ENCODE results near the gene NAALADL2.

Gene NAALADL2

GRCh38 chr3:175659670-175660350 is 800.7 kb downstream of the NAALADL2 start:
- Histone ChIP-seq H3K27ac (ENCODE audit: low read length) (no peak overlapping the region), H3K4me1 (ENCODE audit: control insufficient read depth, insufficient read depth, low read length) (no peaks in the 10 kb centered on the region), H3K27me3 (ENCODE audit: control insufficient read depth, insufficient read depth, low read length) (no peaks in the 10 kb centered on the region), H3K36me3 (ENCODE audit: control insufficient read depth, insufficient read depth, low read length) (no peaks in the 10 kb centered on the region), H3K9me3 (ENCODE audit: control insufficient read depth, insufficient read depth, low read length) (no peaks in the 10 kb centered on the region), H3K4me3 (ENCODE audit: low read length) (no peak overlapping the region)
- no peak for DNase-seq (ENCODE audit: low read depth, low spot score)
- WGBS (ENCODE audit: insufficient coverage, insufficient read length) = no CpG with 5 or more reads among the region's 2 CpGs

DNA sequence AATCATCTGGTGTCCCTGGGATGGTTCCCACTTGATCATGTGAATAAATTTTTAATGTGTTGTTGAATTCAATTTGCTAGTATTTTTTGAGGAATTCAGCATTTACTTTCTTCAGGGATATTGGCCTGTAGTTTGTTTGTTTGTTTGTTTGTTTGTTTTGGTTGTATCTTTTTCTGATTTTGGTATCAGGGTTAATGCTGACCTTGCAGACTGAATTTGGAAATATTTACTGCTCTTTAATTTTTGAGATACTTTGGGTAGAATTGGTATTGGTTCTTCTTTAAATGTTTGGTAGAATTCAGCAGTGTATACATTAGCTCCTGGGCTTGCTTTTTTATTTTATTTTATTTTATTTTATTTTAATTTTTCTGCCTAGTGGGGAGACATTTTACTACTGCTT is 803.7 kb downstream of the NAALADL2 start:
- Histone ChIP-seq H3K36me3 (ENCODE audit: control insufficient read depth, insufficient read depth, low read length) (no peaks in the 10 kb centered on the region), H3K27ac (ENCODE audit: low read length) (no peak overlapping the region), H3K4me1 (ENCODE audit: control insufficient read depth, insufficient read depth, low read length) (no peaks in the 10 kb centered on the region), H3K4me3 (ENCODE audit: low read length) (no peak overlapping the region), H3K9me3 (ENCODE audit: control insufficient read depth, insufficient read depth, low read length) (no peaks in the 10 kb centered on the region), H3K27me3 (ENCODE audit: control insufficient read depth, insufficient read depth, low read length) (no peaks in the 10 kb centered on the region)
- no peak for DNase-seq (ENCODE audit: low read depth, low spot score)

DNA sequence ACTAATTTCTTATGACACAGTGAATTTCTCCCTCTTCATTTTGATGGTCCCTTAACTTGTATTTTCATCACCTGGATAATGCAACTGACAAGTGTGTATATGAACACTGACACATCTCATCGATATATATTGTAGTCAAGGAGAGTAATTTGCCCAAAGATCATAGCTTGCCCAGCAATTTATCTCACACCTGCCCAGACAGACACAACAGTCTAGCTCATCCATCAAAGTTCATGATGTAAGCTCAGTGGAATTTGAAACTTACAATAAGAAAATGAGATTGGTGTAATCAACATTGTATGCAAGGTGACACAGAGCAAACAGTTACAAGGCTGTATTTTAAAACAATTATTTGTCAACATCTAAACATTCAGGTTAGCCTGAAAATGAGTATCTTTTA is 805.8 kb downstream of the NAALADL2 start:
- Histone ChIP-seq H3K9me3 (ENCODE audit: control insufficient read depth, insufficient read depth, low read length) (no peaks in the 10 kb centered on the region), H3K27me3 (ENCODE audit: control insufficient read depth, insufficient read depth, low read length) (no peaks in the 10 kb centered on the region), H3K4me3 (ENCODE audit: low read length) (no peak overlapping the region), H3K4me1 (ENCODE audit: control insufficient read depth, insufficient read depth, low read length) (no peaks in the 10 kb centered on the region), H3K27ac (ENCODE audit: low read length) (no peak overlapping the region), H3K36me3 (ENCODE audit: control insufficient read depth, insufficient read depth, low read length) (no peaks in the 10 kb centered on the region)
- WGBS (ENCODE audit: insufficient coverage, insufficient read length) = no CpG with 5 or more reads among the region's 1 CpG
- no peak for DNase-seq (ENCODE audit: low read depth, low spot score)

DNA sequence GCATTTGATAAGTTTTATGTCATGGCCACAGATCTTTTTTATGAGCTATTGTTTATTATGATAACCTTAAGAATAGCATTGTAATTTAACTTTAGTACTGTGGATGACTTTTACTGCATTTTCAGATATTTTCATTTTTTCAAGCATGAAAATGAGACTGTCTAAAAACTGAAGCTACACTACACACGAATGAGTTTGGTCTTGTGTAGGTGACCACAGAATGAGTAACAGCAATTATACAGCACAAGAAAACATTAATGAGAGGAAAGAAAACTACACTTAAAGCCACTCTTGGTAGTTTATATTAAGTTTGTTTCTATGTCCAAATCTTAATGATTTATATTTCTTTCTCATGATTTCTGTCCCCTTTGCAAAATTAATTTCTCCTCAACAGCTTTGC is 809.2 kb downstream of the NAALADL2 start:
- no peaks in the 10 kb centered on the region for H3K27me3 ChIP-seq (ENCODE audit: control insufficient read depth, insufficient read depth, low read length)
- H3K27ac ChIP-seq (ENCODE audit: low read length) = no peak overlapping the region
- no peak for DNase-seq (ENCODE audit: low read depth, low spot score)
- H3K4me3 ChIP-seq (ENCODE audit: low read length) = no peak overlapping the region
- no peaks in the 10 kb centered on the region for H3K9me3 ChIP-seq (ENCODE audit: control insufficient read depth, insufficient read depth, low read length)
- no CpG with 5 or more reads among the region's 1 CpG for WGBS (ENCODE audit: insufficient coverage, insufficient read length)
- no peaks in the 10 kb centered on the region for H3K36me3 ChIP-seq (ENCODE audit: control insufficient read depth, insufficient read depth, low read length)
- H3K4me1 ChIP-seq (ENCODE audit: control insufficient read depth, insufficient read depth, low read length) = no peaks in the 10 kb centered on the region

GRCh38 chr3:175670557-175670956 is 811.4 kb downstream of the NAALADL2 start:
- Histone ChIP-seq H3K36me3 (ENCODE audit: control insufficient read depth, insufficient read depth, low read length) (no peaks in the 10 kb centered on the region), H3K4me1 (ENCODE audit: control insufficient read depth, insufficient read depth, low read length) (no peaks in the 10 kb centered on the region), H3K4me3 (ENCODE audit: low read length) (no peak overlapping the region), H3K27me3 (ENCODE audit: control insufficient read depth, insufficient read depth, low read length) (no peaks in the 10 kb centered on the region), H3K9me3 (ENCODE audit: control insufficient read depth, insufficient read depth, low read length) (no peaks in the 10 kb centered on the region), H3K27ac (ENCODE audit: low read length) (no peak overlapping the region)
- WGBS (ENCODE audit: insufficient coverage, insufficient read length) = no CpG with 5 or more reads among the region's 3 CpGs
- DNase-seq (ENCODE audit: low read depth, low spot score) = no peak

DNA sequence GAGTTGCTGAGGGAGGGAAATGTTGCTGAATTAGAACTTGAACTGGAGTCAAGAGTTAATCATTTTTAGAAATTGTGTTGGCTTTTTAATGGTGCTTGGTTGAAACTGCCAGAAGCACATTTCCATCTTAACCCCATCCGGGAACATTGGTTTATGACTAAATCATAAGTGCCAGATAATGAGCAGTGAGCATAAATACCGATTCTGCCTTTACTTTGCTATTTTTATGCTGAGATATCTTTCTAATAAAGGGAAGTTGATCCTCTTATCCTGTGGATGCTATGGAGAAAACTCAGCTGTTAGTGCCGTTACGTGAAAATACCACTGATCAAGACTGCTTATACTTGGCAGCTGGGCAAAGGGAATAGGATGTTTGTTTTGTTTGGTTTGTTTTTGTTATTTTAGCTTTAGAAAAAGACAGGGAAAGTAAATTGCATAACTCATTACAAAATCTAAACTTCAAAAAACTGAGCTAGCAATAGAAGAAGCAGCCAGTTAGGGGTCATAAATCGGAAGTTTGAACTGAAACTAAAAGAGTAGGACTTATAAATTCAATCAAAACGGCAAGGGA is 813.1 kb downstream of the NAALADL2 start:
- Histone ChIP-seq H3K27ac (ENCODE audit: low read length) (no peak overlapping the region), H3K27me3 (ENCODE audit: control insufficient read depth, insufficient read depth, low read length) (no peaks in the 10 kb centered on the region), H3K9me3 (ENCODE audit: control insufficient read depth, insufficient read depth, low read length) (no peaks in the 10 kb centered on the region), H3K36me3 (ENCODE audit: control insufficient read depth, insufficient read depth, low read length) (no peaks in the 10 kb centered on the region), H3K4me1 (ENCODE audit: control insufficient read depth, insufficient read depth, low read length) (no peaks in the 10 kb centered on the region), H3K4me3 (ENCODE audit: low read length) (no peak overlapping the region)
- no peak for DNase-seq (ENCODE audit: low read depth, low spot score)
- no CpG with 5 or more reads among the region's 6 CpGs for WGBS (ENCODE audit: insufficient coverage, insufficient read length)

- Histone ChIP-seq H3K4me1 (ENCODE audit: control insufficient read depth, insufficient read depth, low read length) (no peaks in the 10 kb centered on the region), H3K27me3 (ENCODE audit: control insufficient read depth, insufficient read depth, low read length) (no peaks in the 10 kb centered on the region), H3K9me3 (ENCODE audit: control insufficient read depth, insufficient read depth, low read length) (no peaks in the 10 kb centered on the region), H3K27ac (ENCODE audit: low read length) (no peak overlapping the region), H3K4me3 (ENCODE audit: low read length) (no peak overlapping the region), H3K36me3 (ENCODE audit: control insufficient read depth, insufficient read depth, low read length) (no peaks in the 10 kb centered on the region)
- no CpG with 5 or more reads among the region's 3 CpGs for WGBS (ENCODE audit: insufficient coverage, insufficient read length)
- no peak for DNase-seq (ENCODE audit: low read depth, low spot score)
Observed at GRCh38 chr3:175679568-175679967, 820.4 kb downstream of the NAALADL2 start.

DNA sequence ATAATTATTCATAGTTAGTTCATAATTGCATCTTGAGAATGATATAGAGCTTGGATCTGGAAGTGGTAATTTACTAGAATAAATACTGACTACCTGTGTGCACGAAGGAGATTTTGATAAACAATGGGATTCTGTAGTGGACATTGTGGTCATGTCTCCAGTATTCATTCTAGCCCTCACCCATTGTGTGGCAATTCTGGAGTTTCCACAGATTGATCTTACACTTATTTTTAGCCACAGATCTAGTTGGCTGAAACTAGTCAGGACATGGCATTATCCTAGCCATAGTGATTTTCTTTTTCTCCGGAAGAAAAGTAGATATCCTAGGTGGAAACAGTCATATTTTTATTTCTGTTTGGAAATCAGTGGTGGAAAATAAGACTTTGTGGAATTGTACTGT is 833.1 kb downstream of the NAALADL2 start:
- Histone ChIP-seq H3K27ac (ENCODE audit: low read length) (no peak overlapping the region), H3K4me3 (ENCODE audit: low read length) (no peak overlapping the region), H3K4me1 (ENCODE audit: control insufficient read depth, insufficient read depth, low read length) (no peaks in the 10 kb centered on the region; the same call in 1 of the 2 replicates), H3K36me3 (ENCODE audit: control insufficient read depth, insufficient read depth, low read length) (no peaks in the 10 kb centered on the region), H3K27me3 (ENCODE audit: control insufficient read depth, insufficient read depth, low read length) (no peaks in the 10 kb centered on the region), H3K9me3 (ENCODE audit: control insufficient read depth, insufficient read depth, low read length) (no peaks in the 10 kb centered on the region)
- DNase-seq (ENCODE audit: low read depth, low spot score) = no peak
- WGBS (ENCODE audit: insufficient coverage, insufficient read length) = no CpG with 5 or more reads among the region's 2 CpGs

DNA sequence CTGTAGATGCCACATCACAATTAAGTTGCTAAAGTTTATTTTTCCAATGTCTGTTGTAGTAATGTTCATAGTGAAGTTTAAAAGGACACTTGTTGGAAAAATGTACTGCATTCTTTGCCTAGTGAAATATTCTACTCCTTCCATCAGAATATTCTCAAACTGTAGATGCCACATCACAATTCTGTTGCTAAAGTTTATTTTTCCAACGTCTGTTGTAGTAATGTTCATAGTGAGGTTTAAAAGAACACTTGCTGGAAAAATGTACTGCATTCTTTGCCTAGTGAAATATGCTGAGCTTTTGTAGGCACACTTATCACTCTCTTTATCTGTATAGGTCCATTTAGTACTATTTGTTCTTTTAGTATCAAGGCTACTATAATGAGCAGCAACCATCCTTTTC is 836.1 kb downstream of the NAALADL2 start:
- Histone ChIP-seq H3K27ac (ENCODE audit: low read length) (no peak overlapping the region), H3K9me3 (ENCODE audit: control insufficient read depth, insufficient read depth, low read length) (no peaks in the 10 kb centered on the region), H3K4me3 (ENCODE audit: low read length) (no peak overlapping the region), H3K4me1 (ENCODE audit: control insufficient read depth, insufficient read depth, low read length) (no peaks in the 10 kb centered on the region), H3K27me3 (ENCODE audit: control insufficient read depth, insufficient read depth, low read length) (no peaks in the 10 kb centered on the region), H3K36me3 (ENCODE audit: control insufficient read depth, insufficient read depth, low read length) (no peaks in the 10 kb centered on the region)
- no CpG with 5 or more reads among the region's 1 CpG for WGBS (ENCODE audit: insufficient coverage, insufficient read length)
- no peak for DNase-seq (ENCODE audit: low read depth, low spot score)

DNA sequence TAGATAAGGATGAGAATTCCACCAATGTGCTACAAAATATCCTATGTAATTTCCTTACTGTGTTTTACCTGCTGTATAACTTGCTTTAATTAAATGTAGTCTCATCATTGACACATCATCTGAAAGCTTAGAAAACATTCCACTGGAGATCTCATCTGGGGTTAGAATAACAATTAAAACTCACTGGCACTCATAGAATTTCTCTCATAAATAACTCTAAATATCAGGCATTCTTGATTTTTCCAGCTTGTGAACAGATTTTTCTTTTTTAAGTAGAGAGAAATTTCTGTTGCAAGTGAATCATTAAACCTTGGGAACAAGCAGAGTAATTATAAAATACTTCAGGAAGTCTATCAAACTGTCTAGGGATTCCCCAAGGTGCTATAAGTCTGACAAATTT is 843.8 kb downstream of the NAALADL2 start:
- Histone ChIP-seq H3K9me3 (ENCODE audit: control insufficient read depth, insufficient read depth, low read length) (no peaks in the 10 kb centered on the region), H3K27ac (ENCODE audit: low read length) (no peak overlapping the region), H3K36me3 (ENCODE audit: control insufficient read depth, insufficient read depth, low read length) (no peaks in the 10 kb centered on the region), H3K27me3 (ENCODE audit: control insufficient read depth, insufficient read depth, low read length) (no peaks in the 10 kb centered on the region), H3K4me1 (ENCODE audit: control insufficient read depth, insufficient read depth, low read length) (no peaks in the 10 kb centered on the region), H3K4me3 (ENCODE audit: low read length) (no peak overlapping the region)
- DNase-seq (ENCODE audit: low read depth, low spot score) = no peak

- no peak overlapping the region for H3K27ac ChIP-seq (ENCODE audit: low read length)
- H3K9me3 ChIP-seq (ENCODE audit: control insufficient read depth, insufficient read depth, low read length) = no peaks in the 10 kb centered on the region
- no peaks in the 10 kb centered on the region for H3K4me1 ChIP-seq (ENCODE audit: control insufficient read depth, insufficient read depth, low read length)
- DNase-seq (ENCODE audit: low read depth, low spot score) = no peak
- H3K4me3 ChIP-seq (ENCODE audit: low read length) = no peak overlapping the region
- WGBS (ENCODE audit: insufficient coverage, insufficient read length) = no CpG with 5 or more reads among the region's 6 CpGs
- no peaks in the 10 kb centered on the region for H3K27me3 ChIP-seq (ENCODE audit: control insufficient read depth, insufficient read depth, low read length)
- H3K36me3 ChIP-seq (ENCODE audit: control insufficient read depth, insufficient read depth, low read length) = no peaks in the 10 kb centered on the region
Observed at GRCh38 chr3:175704366-175705055, 845.4 kb downstream of the NAALADL2 start.

Measured in iPS DF 6.9 (cell line).